Endothelial cell of umbilical vein (primary cell): ENCODE results near the gene CEP83. TPM values are rescaled to one million over a fixed set of nuclear protein-coding genes. Genes with fewer than 3 reads are reported as not detected.

Experiments used
- BruUV-seq: library from RNA; stranded (reverse); fragments of 400-500 nt; replicated peaks from 2 replicates; lab custom pipeline; 2021; lab: Mats Ljungman, UMichigan
- CTCF ChIA-PET: fragments of 300-600, 350-600 bp; sonication (Branson Sonifier 250); formaldehyde crosslinking; loops from one replicate; lab custom pipeline; 2021; ENCODE audit warnings: antibody characterized with exemption, inconsistent platforms; lab: Charles Lee
- POLR2A ChIA-PET: fragments of 300-600, 350-600 bp; sonication (Branson Sonifier 250); formaldehyde crosslinking; loops from one replicate; lab custom pipeline; 2021; ENCODE audit warnings: antibody characterized with exemption, inconsistent platforms; lab: Charles Lee
- DNase-seq: peaks from one replicate; pipeline ENCODE4 v3.0.0-alpha.2; 2011; ENCODE audit warnings: low read depth, low spot score
- FAIRE-seq: peaks from 2 replicates; lab custom pipeline; 2011; peaks lifted over from hg19 to GRCh38; lab: Jason Lieb, UNC
- H2AFZ ChIP-seq: 2 replicates; pipeline ENCODE4 v1.6.0; 2012; ENCODE audit warnings: low read depth, low read length, control low read depth, inconsistent platforms
- H3K27ac ChIP-seq: 2 replicates; pipeline ENCODE4 v1.5.1; 2011; ENCODE audit warnings: low read depth, mild to moderate bottlenecking, control low read depth, low read length, moderate library complexity; ENCODE audit not compliant: insufficient read depth
- H3K27me3 ChIP-seq, 2 experiments: 2 replicates each; pipeline versions ENCODE4 v1.6.0 to v1.6.1; 2011; ENCODE audit warnings: low read length in 2 of 2, mixed read lengths in 1 of 2; ENCODE audit not compliant: control insufficient read depth in 2 of 2, insufficient read depth in 2 of 2
- H3K36me3 ChIP-seq, 2 experiments: 2 replicates in 1 of 2; 3 replicates in 1 of 2; pipeline ENCODE4 v1.5.1; 2011; ENCODE audit warnings: low read length in 2 of 2, mild to moderate bottlenecking in 1 of 2, moderate library complexity in 1 of 2; ENCODE audit not compliant: control insufficient read depth in 2 of 2, insufficient read depth in 2 of 2; ENCODE audit errors: extremely low read depth in 1 of 2
- H3K4me1 ChIP-seq: 3 replicates; pipeline ENCODE4 v1.5.1; 2011; ENCODE audit warnings: mild to moderate bottlenecking, low read length; ENCODE audit not compliant: control insufficient read depth, insufficient read depth; ENCODE audit errors: extremely low read depth
- H3K4me2 ChIP-seq: 2 replicates; pipeline ENCODE4 v1.6.1; 2011; ENCODE audit warnings: low read length, control low read depth, mixed read lengths; ENCODE audit not compliant: insufficient read depth
- H3K4me3 ChIP-seq, 3 experiments: fragments of 200-600 bp in 1 of 3; sonication (generic), shearing (Covaris generic) in 1 of 3; replicated peaks in 1 of 3; 2 replicates each; pipeline ENCODE4 v1.5.1; 2011 to 2016; ENCODE audit warnings: control low read depth in 3 of 3, low read length in 3 of 3, mild to moderate bottlenecking in 2 of 3, inconsistent platforms in 1 of 3, low read depth in 1 of 3, moderate library complexity in 1 of 3; ENCODE audit not compliant: insufficient read depth in 1 of 3
- H3K79me2 ChIP-seq: 2 replicates; pipeline ENCODE4 v1.6.0; 2012; ENCODE audit warnings: low read length, inconsistent platforms; ENCODE audit not compliant: control insufficient read depth, insufficient read depth
- H3K9ac ChIP-seq: replicated peaks from 2 replicates; pipeline ENCODE3; 2011; ENCODE audit warnings: low read length, control low read depth; ENCODE audit not compliant: insufficient read depth; ENCODE audit errors: extremely low read depth
- H3K9me1 ChIP-seq: replicated peaks from 3 replicates; pipeline ENCODE4 v1.6.0; 2011; ENCODE audit warnings: mild to moderate bottlenecking, low read length; ENCODE audit not compliant: control insufficient read depth, insufficient read depth; ENCODE audit errors: extremely low read depth
- H3K9me3 ChIP-seq: replicated peaks from 2 replicates; pipeline ENCODE4 v1.5.1; 2012; ENCODE audit warnings: low read length, inconsistent platforms; ENCODE audit not compliant: control insufficient read depth, insufficient read depth
- H4K20me1 ChIP-seq: replicated peaks from 2 replicates; pipeline ENCODE3; 2011; ENCODE audit warnings: mild to moderate bottlenecking, low read length; ENCODE audit not compliant: control insufficient read depth, insufficient read depth; ENCODE audit errors: extremely low read depth
- EZH2 ChIP-seq: IDR thresholded peaks from 2 replicates; pipeline ENCODE4 v1.6.1; 2012; ENCODE audit warnings: borderline replicate concordance, low read depth, mild to moderate bottlenecking, moderate library complexity, low read length, inconsistent platforms; ENCODE audit not compliant: severe bottlenecking
- FOS ChIP-seq: IDR thresholded peaks from 2 replicates; pipeline ENCODE4 v1.6.1; 2011; ENCODE audit warnings: mild to moderate bottlenecking, low read length, moderate library complexity, borderline replicate concordance; ENCODE audit not compliant: insufficient read depth
- GATA2 ChIP-seq: IDR thresholded peaks from 2 replicates; pipeline ENCODE4 v1.7.0; 2011; ENCODE audit warnings: low read depth, mild to moderate bottlenecking, moderate library complexity, mixed read lengths, low read length; ENCODE audit not compliant: insufficient read length, insufficient read depth
- JUN ChIP-seq: IDR thresholded peaks from 2 replicates; pipeline ENCODE4 v1.6.1; 2011; ENCODE audit warnings: borderline replicate concordance, low read depth; ENCODE audit not compliant: insufficient read length, insufficient read depth
- MAX ChIP-seq: IDR thresholded peaks from 2 replicates; pipeline ENCODE4 v1.6.1; 2011; ENCODE audit not compliant: insufficient read depth, insufficient read length
- MYC ChIP-seq: IDR thresholded peaks from one replicate; pipeline ENCODE4 v1.6.1; 2011; ENCODE audit warnings: mild to moderate bottlenecking, low read depth, low read length
- POLR2A ChIP-seq: IDR thresholded peaks from 2 replicates; pipeline ENCODE4 v1.6.1; 2012; ENCODE audit warnings: low read depth, mild to moderate bottlenecking, control low read depth, low read length
- POLR2AphosphoS5 ChIP-seq: IDR thresholded peaks from 2 replicates; pipeline ENCODE4 v1.6.1; 2012; ENCODE audit warnings: low read depth, mild to moderate bottlenecking, control low read depth, low read length, moderate library complexity; ENCODE audit not compliant: insufficient read depth
- dilution Hi-C: fragments of 300-500 bp; cut with MboI; formaldehyde crosslinking; loops from one replicate; pipeline ENCODE4 v1.15.0; 2019; ENCODE audit warnings: low sequenced_read_pairs; ENCODE audit not compliant: extremely low pct_ligation_motif_present
- intact Hi-C: fragments of 100-400 bp; cut with micrococcal nuclease; formaldehyde crosslinking; loops from one replicate; pipeline ENCODE4 v1.10.0; 2022
- polyA plus RNA-seq, 4 experiments: library from polyadenylated mRNA; depleted of rRNA in 3 of 4; stranded (reverse) in 3 of 4; unstranded in 1 of 4; fragments of >200 nt; gene quantifications; 2 replicates each; pipeline versions ENCODE4 v1.2.1 to v1.2.3, GENCODE V29; 2011 to 2012; ENCODE audit warnings: missing spikeins in 1 of 4
- total RNA-seq: library from RNA; stranded (reverse); gene quantifications from 2 replicates; pipeline ENCODE4 v1.2.3, GENCODE V29; 2021
- TF ChIP-seq, protein P1 (sequence below), 2 donors: IDR thresholded peaks; 1 replicate in 1 of 2; 2 replicates in 1 of 2; pipeline ENCODE4 v1.5.1; 2011; ENCODE audit warnings: low read length in 2 of 2, mild to moderate bottlenecking in 2 of 2, moderate library complexity in 2 of 2, control low read depth in 1 of 2, inconsistent platforms in 1 of 2, low read depth in 1 of 2; ENCODE audit not compliant: insufficient read depth in 1 of 2; ENCODE audit errors: extremely low read depth in 1 of 2

The CEP83 gene
- total and polyA plus RNA-seq, 2 donors (not counting 3 experiments of a cell fraction or from before 2014, with no cell fraction given) = 2.9 to 15.3 TPM

- no peak overlapping the region for H3K27ac ChIP-seq
- H2AFZ ChIP-seq = no peak overlapping the region
- FAIRE-seq (no peak), DNase-seq (no peak)
- POLR2A ChIA-PET = no interaction called here
- no peaks in the 10 kb centered on the region for H3K9me1 ChIP-seq
- H3K4me3 ChIP-seq = no peak overlapping the region
- H3K4me1 ChIP-seq = no peaks in the 10 kb centered on the region
- intact Hi-C loops (no loop called here), dilution Hi-C loops (no loop called here)
- H3K79me2 ChIP-seq = no peaks in the 10 kb centered on the region
- peaks cover 2 to 3% of the 10 kb centered on the region in 2 experiments for H3K27me3 ChIP-seq
- CTCF ChIA-PET = no interaction called here
- BruUV-seq = no TSS peak
- H3K9ac ChIP-seq = no peak overlapping the region
- no peaks in the 10 kb centered on the region for H3K9me3 ChIP-seq
- TF ChIP-seq POLR2A (no peak), MAX (no peak), EZH2 (no peak), GATA2 (no peak), FOS (no peak), JUN (no peak), MYC (no peak), POLR2AphosphoS5 (no peak)
- TF ChIP-seq, protein P1, sequence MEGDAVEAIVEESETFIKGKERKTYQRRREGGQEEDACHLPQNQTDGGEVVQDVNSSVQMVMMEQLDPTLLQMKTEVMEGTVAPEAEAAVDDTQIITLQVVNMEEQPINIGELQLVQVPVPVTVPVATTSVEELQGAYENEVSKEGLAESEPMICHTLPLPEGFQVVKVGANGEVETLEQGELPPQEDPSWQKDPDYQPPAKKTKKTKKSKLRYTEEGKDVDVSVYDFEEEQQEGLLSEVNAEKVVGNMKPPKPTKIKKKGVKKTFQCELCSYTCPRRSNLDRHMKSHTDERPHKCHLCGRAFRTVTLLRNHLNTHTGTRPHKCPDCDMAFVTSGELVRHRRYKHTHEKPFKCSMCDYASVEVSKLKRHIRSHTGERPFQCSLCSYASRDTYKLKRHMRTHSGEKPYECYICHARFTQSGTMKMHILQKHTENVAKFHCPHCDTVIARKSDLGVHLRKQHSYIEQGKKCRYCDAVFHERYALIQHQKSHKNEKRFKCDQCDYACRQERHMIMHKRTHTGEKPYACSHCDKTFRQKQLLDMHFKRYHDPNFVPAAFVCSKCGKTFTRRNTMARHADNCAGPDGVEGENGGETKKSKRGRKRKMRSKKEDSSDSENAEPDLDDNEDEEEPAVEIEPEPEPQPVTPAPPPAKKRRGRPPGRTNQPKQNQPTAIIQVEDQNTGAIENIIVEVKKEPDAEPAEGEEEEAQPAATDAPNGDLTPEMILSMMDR (IDR thresholded peaks at IDR 0.05; ENCODE audit: extremely low read depth in 1 of 2, insufficient read depth in 1 of 2, low read depth in 1 of 2, low read length in 2 of 2) = no peak
- no peak overlapping the region for H3K4me2 ChIP-seq
- H3K36me3 ChIP-seq = no peaks in the 10 kb centered on the region
- H4K20me1 ChIP-seq = no peaks in the 10 kb centered on the region
These were observed 199.7 kb downstream of the CEP83 start for GRCh38 chr12:94260017-94260416.
